GM19023 (cell line): ENCODE data around the gene CHMP4B.

Experiments
- ATAC-seq: cut with Tn5 transposase; IDR thresholded peaks from one replicate; pipeline ENCODE4 v1.9.1; 2021; ENCODE audit warnings: mild to moderate bottlenecking, moderate library complexity; ENCODE audit not compliant: unreplicated experiment

CHMP4B gene

GRCh38 chr20:33837096-33837830, 26.1 kb downstream of the CHMP4B start:
- no peak for ATAC-seq

GRCh38 chr20:33838035-33838864, 27.1 kb downstream of the CHMP4B start:
- no peak for ATAC-seq

GRCh38 chr20:33839591-33839990, 28.4 kb downstream of the CHMP4B start:
- ATAC-seq = no peak

- ATAC-seq = no peak
Observed at GRCh38 chr20:33840160-33840559, 29.0 kb downstream of the CHMP4B start.

- ATAC-seq = no peak
Observed at GRCh38 chr20:33840759-33841435, 29.7 kb downstream of the CHMP4B start.

- no peak for ATAC-seq
Observed at GRCh38 chr20:33841436-33841799, 30.3 kb downstream of the CHMP4B start.

- ATAC-seq = no peak
Observed at GRCh38 chr20:33842346-33842745, 31.2 kb downstream of the CHMP4B start.

- ATAC-seq = no peak
Observed at GRCh38 chr20:33843050-33843449, 31.9 kb downstream of the CHMP4B start.

- no peak for ATAC-seq
Observed at GRCh38 chr20:33843854-33844253, 32.7 kb downstream of the CHMP4B start.

GRCh38 chr20:33846291-33846935, 35.3 kb downstream of the CHMP4B start:
- ATAC-seq = no peak

GRCh38 chr20:33847006-33847405, 35.9 kb downstream of the CHMP4B start:
- no peak for ATAC-seq

GRCh38 chr20:33848391-33848790, 37.2 kb downstream of the CHMP4B start:
- ATAC-seq = no peak

- no peak for ATAC-seq
Observed at GRCh38 chr20:33850159-33850558, 39.0 kb downstream of the CHMP4B start.

- no peak for ATAC-seq
Observed at GRCh38 chr20:33851842-33852466, 40.8 kb downstream of the CHMP4B start.

GRCh38 chr20:33852626-33853506, 41.7 kb downstream of the CHMP4B start:
- no peak for ATAC-seq

GRCh38 chr20:33853507-33853813, 42.3 kb downstream of the CHMP4B start:
- no peak for ATAC-seq

- ATAC-seq = no peak
Observed at GRCh38 chr20:33857722-33858563, 46.8 kb downstream of the CHMP4B start.

GRCh38 chr20:33858666-33859065, 47.5 kb downstream of the CHMP4B start:
- no peak for ATAC-seq

GRCh38 chr20:33859157-33859695, 48.1 kb downstream of the CHMP4B start:
- no peak for ATAC-seq
